PFSK-1 (cell line): Measurements from ENCODE around the gene ATG2A.

Experiments
- POLR2AphosphoS5 ChIP-seq: IDR thresholded peaks from 2 replicates; pipeline ENCODE4 v1.6.1; 2012; ENCODE audit warnings: low read depth, mild to moderate bottlenecking, control low read depth, low read length, moderate library complexity
- TAF1 ChIP-seq: IDR thresholded peaks from 2 replicates; pipeline ENCODE4 v1.6.1; 2012; ENCODE audit warnings: low read length, control low read depth, borderline replicate concordance; ENCODE audit not compliant: insufficient read depth

DNA sequence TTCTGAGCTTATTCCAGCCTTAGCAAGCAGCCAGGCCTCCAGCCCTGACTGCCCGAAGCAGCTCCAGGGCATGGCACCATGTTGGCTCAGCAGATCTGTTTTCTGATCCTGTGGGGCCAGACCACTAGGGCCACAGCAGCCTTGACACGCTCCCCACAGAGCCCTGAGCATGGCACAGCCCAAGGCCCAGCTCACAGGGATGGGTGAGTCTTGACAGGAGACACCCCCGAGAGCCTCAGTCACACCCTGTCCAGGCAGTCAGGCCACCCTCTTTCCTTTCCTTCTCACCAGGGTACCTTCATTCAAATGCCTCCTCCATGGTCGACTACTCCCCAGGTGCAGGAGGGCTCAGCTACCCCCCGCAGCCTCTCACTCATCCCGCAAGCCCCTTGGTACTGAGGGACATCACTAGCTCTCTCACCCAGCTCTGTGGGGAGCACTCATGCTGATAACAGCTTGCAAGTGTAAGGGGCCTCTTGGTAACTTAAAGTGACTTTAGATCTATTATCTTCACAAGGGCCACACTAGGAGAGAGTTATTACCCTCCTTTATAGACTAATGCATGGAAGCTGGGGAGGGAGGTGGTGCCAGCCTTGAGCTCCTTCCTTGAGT, 68.7 kb downstream of the ATG2A start:
- TF ChIP-seq TAF1 = no peak
- TF ChIP-seq POLR2AphosphoS5 = no peak
